HG02981 (cell line): ENCODE data around the gene SMIM15.

Experiments used
- ATAC-seq: cut with Tn5 transposase; IDR thresholded peaks from one replicate; pipeline ENCODE4 v1.9.1; 2021; ENCODE audit warnings: mild to moderate bottlenecking, moderate library complexity; ENCODE audit not compliant: unreplicated experiment

Gene SMIM15

DNA sequence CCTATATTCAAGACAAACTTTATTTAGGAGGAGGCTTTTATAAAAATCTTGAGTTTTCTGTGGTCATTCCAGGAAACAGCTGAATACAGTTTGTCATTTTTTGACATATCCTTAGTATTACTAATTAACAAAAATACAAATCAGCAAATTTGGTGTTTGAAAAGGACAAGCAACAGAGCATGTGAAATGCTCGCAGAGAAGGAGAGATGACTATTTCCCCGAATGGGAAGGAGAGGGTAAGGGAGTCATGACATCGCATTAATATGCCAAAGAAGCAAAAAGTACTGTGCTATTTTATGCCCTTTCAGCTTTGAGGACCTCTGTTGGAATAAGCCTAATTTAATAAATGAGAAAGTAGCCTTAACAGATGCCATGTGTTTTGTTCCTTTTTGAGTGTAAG lies 1.8 kb downstream of the SMIM15 start:
- ATAC-seq: no peak

DNA sequence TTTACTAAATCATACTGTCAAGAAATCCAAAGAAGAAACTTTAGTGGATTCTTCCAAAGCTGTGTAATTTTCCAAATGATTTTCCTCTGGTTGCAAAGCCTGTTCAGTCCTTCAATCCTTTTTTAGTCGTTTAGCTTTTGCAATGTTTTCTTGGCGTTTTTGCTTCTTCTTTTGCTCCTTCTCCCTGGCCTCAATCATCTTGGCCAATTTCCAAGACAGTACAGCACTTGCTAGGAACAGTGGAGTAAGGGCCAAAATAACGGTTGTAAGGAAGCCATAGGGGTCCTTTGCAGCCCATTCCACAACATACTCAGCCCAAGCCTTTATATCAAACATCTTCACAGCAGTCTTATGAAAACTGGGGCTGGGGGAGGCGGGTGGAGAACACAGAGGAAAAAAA lies 2.4 kb downstream of the SMIM15 start:
- ATAC-seq: no peak

DNA sequence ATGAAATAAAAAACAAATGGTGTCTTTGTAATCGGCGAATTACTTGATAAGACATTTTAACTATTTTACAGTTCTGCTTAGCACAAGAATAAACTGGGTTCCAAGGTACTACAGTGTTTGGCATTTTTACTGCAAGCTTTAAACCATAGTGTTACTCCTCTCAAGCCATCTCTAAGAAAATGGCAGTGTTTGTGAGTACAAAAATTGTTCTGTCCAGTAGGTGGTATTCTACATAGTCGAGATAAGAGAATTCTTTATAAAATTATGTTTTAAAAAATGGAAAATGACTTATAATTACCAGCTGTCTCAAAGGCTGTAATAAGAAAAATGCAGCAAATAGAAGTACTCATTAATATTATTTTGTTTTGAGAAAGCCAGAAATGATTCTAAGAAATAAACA lies 3.2 kb downstream of the SMIM15 start:
- ATAC-seq: no peak

DNA sequence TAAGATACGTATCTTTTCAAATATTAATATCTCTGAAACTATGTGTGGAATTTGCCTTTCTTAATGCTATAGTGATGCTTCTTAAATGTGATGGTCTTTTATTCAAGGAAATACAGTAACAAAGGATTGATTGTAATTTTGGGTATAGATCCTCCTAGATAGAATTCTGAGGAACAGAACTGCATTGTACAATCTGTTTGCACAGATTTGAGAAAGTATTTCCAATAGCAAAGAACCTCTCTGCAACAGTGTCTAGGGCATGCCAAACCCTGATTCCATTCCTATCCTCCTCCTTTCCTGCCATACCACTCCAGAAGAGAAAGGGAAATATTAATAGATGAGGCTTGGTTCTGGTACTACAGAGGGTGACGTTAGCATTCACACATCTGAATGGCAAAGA lies 10.4 kb downstream of the SMIM15 start:
- no peak for ATAC-seq

DNA sequence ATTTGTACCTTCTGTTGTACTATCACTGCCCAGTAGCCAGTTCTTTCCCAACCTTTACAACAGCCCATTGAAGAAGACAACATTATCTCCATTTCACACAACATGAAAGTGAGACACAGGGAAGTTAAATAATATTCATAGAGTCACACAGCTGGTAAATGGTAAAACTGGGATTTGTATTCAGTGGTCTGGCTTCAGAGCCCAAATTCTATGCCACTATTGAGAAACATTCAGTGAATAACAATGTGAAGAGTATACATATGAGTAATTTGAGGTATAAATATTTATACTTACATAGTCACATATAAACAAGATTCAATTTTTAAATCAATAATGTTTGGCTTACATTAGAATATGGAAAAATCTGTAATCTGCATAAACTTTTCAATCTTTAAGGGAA lies 13.8 kb downstream of the SMIM15 start:
- no peak for ATAC-seq

DNA sequence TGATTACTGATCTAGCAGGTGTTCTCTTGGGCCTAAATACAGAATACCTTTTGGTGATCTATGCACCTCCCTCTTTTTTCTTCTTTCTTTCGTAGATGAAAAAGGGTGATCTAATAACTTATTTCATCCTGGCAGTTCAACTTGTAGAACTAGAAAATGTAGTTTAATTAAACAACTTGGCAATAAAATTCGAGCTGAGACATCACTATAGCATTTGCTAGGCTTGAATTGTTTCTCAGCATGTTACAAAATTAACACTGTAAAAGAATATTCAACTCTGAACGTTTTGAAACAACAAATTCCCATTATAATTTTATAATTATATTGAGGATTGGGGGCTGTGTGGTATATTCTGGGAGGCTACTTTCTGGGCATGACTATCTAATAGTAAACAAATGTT lies 19.5 kb downstream of the SMIM15 start:
- no peak for ATAC-seq

DNA sequence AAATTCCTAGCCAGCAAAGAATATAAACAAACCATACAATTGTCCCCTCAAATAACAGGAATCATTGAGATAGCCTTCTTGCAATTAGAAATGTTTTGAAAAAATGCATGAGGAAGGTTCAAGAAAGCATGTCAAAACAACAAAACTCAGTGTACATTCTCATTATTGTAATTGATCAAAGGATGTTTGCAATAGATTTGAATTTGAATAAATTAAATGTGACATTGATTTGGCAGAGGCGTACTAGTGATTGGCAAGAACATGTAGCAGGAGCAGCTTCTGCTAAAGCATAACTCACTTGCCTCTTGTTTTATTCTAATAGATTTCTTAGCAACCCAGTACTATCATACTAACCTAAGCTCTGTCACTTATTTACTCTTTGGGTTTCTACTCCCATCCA lies 19.9 kb downstream of the SMIM15 start:
- ATAC-seq: no peak

DNA sequence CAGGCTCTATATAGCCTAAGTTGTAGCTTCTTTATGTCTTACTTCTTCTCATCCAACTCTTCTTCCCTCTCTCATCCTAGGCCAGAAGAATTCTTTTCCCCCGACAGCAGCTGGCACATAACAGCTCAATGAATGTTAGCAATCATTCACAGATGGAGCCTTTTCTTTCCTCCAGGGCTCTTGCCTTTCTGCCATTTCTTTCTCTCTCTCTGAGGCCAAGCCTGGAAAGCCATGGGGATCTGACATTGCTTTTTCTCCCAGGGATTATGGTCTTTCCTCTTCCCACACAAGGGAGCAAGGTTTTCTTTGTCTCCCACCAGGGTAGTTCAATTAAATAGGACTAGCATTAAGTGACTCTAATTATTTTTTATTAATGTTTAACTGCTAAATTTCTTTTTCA lies 20.5 kb downstream of the SMIM15 start:
- no peak for ATAC-seq

DNA sequence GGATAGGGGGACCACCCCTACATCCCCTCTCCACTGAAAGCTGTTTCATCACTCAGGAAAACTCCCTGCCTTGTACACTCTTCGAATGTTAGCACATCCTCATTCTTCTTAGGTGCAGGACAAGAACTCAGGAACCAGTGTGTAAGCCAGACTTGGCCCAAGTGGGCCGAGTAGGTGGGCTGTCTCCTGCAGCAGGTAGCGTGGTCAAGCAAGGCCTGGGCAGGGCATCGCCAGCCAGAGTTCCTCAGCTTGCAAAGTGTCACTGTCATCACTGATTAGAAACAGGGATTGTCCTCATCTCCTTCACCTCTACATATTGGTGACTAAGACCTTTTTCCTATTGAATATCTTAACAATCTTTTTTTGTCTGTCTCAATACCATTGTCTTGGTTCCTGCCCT lies 22.3 kb downstream of the SMIM15 start:
- ATAC-seq: no peak

DNA sequence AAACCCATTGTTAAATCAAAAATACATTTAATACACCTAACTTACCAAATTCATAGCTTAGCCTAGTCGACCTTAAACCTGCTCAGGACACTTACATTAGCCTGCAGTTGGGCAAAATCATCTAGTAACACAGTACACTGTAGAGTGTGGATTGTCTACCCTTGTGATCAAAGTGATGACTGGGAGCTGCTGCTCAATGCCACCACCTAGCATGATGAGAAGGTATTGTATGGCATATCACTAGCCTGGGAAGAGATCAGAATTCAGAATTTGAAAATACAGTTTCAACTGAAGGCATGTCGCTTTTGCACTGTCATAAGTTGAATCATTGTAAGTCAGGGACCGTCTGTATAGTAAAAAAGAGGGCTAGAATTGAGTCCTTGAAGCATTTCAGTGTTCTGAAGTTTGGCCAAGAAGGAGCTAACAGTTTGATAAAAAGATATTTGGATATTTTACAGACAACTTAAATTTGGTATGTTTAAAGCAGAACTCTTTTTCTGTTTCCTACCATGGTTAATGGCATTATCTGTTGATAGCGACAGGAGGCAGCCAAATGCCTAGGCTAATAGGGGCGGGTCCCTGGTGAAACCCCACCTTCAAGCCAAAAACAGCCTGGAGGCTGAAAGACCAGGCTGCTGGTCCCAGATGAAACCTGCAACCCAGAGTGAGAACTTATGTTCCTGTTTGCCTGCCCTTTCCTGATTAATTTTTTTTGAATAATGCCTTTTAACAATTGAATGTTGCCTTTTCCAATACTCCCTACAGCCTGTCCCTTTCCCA lies 23.0 kb downstream of the SMIM15 start:
- ATAC-seq: no peak

DNA sequence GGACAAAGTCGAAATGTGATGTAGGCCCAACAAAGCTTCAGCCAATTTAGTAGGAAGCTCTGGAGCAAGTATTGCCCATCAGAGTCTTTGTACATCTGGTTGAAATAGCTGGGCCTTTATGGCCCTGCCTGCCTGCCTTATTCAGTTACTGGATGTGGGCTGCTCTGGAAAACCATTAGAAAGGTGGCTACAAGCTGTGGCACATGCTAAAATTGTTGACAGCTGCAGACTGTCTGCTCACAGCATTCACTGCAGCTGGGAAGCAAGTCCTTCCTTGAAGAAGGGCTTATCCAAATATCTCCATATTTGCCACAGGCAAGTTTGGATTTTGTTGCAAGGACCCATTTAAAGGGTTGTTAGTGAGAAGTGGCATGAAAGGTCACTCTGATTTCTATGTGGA lies 24.4 kb downstream of the SMIM15 start:
- ATAC-seq: no peak

DNA sequence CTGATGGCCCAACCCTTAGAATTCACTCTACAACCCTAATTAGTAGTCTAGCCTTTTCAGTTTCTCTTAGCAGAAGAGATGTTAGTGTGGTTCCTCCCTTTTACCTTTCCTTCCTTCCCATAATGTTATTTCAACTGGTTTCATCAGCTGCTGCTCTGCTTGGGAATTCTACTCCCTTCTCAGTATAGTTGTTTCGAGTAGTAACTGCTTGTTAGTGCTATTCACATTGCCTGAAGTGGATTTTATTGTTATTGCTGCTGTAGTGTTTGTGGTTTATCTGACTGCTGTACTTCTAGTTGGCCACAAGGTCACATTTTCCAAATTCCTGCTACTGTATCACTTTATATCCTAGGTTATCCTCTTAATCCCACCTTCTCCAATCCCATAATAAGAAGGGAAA lies 29.7 kb downstream of the SMIM15 start:
- no peak for ATAC-seq

DNA sequence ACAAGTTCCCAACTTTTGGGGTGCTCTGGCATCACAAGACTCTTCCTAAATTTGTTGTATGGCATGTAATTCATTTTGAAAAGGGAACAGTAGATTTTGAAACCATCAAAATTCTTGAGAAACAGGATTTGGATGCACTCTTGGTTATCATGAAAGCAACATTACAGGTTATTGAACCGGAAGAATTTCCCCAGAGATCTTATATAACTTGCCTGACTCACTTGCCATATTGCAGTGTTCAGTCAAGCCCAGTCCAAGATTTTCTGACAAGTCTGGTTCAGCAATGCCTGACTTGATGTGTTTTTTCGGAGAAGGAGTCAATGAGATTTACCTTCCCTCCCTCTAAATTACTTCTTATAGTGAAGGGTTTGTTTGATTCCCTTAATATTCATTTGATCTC lies 32.0 kb downstream of the SMIM15 start:
- no peak for ATAC-seq

DNA sequence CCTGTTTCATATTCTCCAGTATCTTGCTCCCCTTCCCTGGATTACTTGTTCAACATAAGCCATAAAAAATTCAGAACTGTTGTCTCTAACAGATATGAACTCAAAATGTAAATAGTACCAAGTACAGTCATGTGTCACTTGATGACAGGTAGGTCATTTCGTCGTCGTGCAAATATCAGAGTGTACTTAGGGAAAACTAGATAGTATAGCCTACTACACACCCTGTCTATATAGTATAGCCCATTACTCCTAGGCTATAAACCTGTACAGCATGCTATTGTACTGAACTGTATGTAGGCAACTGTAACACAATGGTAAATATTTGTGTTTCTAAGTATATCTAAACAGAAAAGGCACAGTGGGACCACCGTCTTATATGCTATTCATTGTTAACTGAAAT lies 39.1 kb downstream of the SMIM15 start:
- ATAC-seq: no peak

DNA sequence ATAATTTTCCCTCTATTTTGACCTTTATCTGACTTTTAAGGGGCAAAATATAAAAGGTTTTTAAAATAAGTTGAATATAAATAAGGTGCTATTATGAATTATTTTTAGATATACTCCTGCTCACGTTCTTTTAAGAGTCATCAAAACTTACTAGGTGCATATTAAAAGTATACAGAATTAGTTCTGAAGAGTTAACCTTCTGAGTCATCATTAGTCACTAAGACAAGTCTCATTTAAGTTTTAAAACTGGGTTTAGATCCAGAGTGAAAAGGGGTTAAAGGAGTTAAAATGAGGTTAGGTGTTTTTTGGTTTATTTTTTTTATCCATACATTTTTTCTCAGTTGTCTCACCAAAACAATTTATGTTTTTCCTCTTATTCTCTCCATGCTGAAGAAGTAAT lies 41.7 kb downstream of the SMIM15 start:
- no peak for ATAC-seq

DNA sequence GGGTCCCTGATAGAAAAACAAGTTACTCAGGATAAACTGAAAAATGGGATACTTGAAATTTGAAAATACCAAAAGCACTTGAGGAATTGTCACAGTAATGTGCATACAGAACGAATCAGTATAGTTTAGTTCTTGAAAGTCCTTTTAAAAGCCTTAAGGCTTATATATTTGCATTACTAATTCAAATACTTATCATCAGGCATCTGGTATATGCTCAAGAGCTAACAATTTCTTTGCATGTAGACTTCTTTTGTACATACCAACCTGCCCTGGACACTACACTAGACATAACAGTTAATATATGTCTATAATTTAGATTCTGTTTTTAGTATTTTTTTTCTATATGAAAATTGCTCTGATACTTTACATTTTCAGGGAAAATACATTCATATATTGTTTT lies 43.2 kb downstream of the SMIM15 start:
- ATAC-seq: no peak

DNA sequence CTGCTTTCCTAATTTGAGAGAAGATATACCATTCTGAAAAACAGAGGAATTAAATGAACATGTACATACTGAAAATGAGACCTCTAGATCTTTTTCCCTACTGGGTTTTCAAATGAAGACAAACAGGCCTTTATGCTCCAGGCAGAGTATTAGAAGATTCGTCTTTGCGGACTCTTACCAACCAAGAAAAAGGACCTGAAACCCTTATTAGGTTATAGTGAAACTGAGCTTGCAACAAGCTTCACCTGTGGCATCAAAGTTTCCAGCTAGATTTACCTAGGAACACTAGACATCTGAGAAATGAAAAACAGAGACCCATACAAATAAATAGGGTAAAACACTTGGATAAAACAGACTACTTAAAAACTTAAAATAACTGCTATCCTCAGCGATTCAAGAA lies 46.3 kb downstream of the SMIM15 start:
- no peak for ATAC-seq

DNA sequence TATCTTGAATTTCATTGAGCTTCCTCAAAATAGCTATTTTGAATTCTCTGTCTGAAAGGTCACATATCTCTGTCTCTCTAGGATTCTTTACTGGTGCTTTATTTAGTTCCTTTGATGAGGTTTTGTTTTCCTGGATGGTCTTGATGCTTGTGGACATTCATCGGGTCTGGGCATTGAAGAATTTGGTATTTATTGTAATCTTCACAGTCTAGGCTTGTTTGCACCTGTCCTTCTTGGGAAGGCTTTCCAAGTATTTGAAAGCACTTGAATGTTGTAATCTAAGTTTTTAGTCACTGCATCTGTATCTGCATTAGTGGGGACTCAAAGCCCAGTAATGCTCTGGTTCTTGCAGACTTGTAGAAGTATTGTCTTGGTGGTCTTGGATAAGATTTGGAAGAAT lies 47.8 kb downstream of the SMIM15 start:
- no peak for ATAC-seq
